ENCODE measurements around the gene SLX4IP.

The SLX4IP gene

DNA sequence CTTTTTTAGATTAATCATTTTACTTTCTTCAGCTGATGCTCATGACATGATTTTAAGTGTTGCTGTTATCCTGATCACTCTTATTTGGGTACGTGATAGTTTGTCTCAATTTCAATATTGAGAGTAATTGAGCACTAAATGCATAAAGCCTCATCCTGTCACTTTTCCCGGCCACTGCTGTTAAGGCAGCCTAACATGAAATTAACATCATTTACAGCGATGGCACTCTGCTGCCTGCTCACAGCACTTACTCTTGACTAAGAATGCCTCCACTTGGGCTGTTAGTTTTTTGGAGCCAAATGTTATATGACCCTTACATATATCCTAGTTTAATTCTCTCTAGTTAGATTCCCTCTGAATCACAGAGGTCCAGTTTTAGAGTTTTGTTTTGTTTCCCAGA lies 107.3 kb downstream of the SLX4IP start:
- no peak for TF ChIP-seq YY1 (IDR thresholded peaks at IDR 0.05; ENCODE audit: low read depth)
- TF ChIP-seq, protein P1, sequence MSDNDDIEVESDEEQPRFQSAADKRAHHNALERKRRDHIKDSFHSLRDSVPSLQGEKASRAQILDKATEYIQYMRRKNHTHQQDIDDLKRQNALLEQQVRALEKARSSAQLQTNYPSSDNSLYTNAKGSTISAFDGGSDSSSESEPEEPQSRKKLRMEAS (IDR thresholded peaks at IDR 0.05) = no peak
- no peak for TF ChIP-seq FOXM1 (IDR thresholded peaks at IDR 0.05; ENCODE audit: borderline replicate concordance, low read depth)
- TF ChIP-seq, protein P2, sequence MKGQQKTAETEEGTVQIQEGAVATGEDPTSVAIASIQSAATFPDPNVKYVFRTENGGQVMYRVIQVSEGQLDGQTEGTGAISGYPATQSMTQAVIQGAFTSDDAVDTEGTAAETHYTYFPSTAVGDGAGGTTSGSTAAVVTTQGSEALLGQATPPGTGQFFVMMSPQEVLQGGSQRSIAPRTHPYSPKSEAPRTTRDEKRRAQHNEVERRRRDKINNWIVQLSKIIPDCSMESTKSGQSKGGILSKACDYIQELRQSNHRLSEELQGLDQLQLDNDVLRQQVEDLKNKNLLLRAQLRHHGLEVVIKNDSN (IDR thresholded peaks at IDR 0.05) = no peak
- no peak for TF ChIP-seq CREB1 (IDR thresholded peaks at IDR 0.05; ENCODE audit: low read depth)

DNA sequence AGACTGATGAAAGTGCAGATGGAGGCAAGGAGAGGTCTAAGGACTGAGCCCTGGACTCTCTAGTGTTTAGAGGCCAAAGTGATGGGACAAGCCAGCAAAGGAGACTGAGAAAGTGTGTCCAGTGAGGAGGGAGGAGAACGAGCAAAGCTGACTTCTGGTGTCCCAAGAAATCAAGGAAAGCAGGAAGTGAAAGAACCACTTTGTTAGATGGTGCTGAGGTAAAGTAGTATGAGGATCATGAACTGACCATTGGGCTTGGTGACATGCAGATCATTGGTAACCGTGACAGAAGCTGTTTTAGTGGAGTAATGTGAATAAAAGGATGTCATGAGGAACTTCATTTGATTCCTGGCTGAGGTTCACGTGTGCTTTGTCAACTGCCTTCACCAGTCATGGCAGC lies 108.4 kb downstream of the SLX4IP start:
- TF ChIP-seq, protein P2 (IDR thresholded peaks at IDR 0.05) = no peak
- no peak for TF ChIP-seq TAF1 (IDR thresholded peaks at IDR 0.05; ENCODE audit: low read depth)
- no peak for TF ChIP-seq EGR1 (IDR thresholded peaks at IDR 0.05)

DNA sequence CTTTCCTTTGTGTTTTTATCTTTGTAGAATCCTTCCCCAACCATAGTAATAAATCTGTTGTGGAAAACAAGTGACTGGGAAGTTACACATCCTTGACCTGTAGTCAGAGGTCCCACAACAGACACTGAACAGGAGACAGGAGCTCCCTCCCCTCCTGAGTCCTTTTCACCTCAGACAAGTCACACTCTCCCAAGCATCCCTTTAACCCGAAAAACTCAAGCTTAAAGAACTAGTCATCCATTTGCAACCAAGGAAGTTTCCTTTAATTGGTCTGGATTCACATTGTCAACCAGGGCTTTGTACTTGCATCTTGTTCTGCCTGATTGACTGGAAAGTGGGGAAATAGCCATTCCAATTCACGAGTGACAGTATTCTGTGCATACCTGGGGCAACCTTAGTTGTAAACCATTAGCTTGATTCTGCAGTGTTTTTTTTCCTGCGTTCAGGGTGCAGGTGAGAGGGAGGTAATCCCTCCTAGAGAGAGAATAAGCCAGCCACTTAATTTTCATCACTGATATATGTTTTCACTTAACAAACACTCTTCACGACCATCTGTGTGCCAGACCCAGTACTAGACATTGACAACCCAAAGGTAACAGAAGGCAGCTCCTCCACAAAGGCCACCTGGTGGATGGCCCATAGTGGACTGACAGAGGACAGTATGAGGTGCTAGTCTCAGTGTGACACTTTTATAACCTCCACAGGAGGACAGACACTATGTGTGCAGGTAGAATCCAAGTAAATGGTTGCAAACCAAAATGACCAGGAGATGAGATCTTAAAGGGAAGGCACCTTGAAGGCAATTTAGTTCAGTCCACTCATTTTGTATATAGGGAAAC lies 112.4 kb downstream of the SLX4IP start:
- TF ChIP-seq, protein P3, sequence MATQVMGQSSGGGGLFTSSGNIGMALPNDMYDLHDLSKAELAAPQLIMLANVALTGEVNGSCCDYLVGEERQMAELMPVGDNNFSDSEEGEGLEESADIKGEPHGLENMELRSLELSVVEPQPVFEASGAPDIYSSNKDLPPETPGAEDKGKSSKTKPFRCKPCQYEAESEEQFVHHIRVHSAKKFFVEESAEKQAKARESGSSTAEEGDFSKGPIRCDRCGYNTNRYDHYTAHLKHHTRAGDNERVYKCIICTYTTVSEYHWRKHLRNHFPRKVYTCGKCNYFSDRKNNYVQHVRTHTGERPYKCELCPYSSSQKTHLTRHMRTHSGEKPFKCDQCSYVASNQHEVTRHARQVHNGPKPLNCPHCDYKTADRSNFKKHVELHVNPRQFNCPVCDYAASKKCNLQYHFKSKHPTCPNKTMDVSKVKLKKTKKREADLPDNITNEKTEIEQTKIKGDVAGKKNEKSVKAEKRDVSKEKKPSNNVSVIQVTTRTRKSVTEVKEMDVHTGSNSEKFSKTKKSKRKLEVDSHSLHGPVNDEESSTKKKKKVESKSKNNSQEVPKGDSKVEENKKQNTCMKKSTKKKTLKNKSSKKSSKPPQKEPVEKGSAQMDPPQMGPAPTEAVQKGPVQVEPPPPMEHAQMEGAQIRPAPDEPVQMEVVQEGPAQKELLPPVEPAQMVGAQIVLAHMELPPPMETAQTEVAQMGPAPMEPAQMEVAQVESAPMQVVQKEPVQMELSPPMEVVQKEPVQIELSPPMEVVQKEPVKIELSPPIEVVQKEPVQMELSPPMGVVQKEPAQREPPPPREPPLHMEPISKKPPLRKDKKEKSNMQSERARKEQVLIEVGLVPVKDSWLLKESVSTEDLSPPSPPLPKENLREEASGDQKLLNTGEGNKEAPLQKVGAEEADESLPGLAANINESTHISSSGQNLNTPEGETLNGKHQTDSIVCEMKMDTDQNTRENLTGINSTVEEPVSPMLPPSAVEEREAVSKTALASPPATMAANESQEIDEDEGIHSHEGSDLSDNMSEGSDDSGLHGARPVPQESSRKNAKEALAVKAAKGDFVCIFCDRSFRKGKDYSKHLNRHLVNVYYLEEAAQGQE (IDR thresholded peaks at IDR 0.05; ENCODE audit: low read depth) = no peak
- TF ChIP-seq YY1 (IDR thresholded peaks at IDR 0.05; ENCODE audit: low read depth) = no peak
- no peak for TF ChIP-seq EGR1 (IDR thresholded peaks at IDR 0.05)
- TF ChIP-seq, protein P1 (IDR thresholded peaks at IDR 0.05) = no peak
- no peak for TF ChIP-seq CREB1 (IDR thresholded peaks at IDR 0.05; ENCODE audit: low read depth)
- TF ChIP-seq TCF12 (IDR thresholded peaks at IDR 0.05; ENCODE audit: low read depth) = no peak
- TF ChIP-seq NFIC (IDR thresholded peaks at IDR 0.05) = no peak
- TF ChIP-seq TEAD4 (IDR thresholded peaks at IDR 0.05) = no peak
- TF ChIP-seq ZBTB7A (IDR thresholded peaks at IDR 0.05; ENCODE audit: low read depth) = no peak
- no peak for TF ChIP-seq FOXM1 (IDR thresholded peaks at IDR 0.05; ENCODE audit: borderline replicate concordance, low read depth)
- TF ChIP-seq TAF1 (IDR thresholded peaks at IDR 0.05; ENCODE audit: low read depth) = no peak
- no peak for TF ChIP-seq RAD21 (IDR thresholded peaks at IDR 0.05; ENCODE audit: low read depth)
- TF ChIP-seq CEBPB (IDR thresholded peaks at IDR 0.05) = no peak
- no peak for TF ChIP-seq EP300 (IDR thresholded peaks at IDR 0.05; ENCODE audit: borderline replicate concordance)
- TF ChIP-seq, protein P2 (IDR thresholded peaks at IDR 0.05) = no peak

DNA sequence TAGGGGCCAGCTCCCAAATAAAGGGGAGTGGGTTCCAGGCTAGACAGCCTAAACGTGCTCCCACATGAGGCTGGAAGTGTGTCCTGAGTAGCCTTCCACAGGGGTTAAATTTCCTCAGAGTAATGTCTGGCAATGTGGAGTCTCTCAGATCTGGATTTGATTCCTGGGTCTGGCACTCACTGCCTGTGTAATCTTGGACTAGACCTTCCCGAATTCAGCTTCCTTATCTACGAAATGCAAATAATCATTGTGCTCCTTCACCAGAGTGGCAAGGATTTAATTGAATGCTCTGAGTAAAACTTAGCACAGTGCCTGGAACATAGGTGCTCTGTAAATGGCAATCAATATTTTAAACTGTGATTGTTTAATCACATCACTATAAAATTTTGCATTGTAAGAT lies 114.4 kb downstream of the SLX4IP start:
- TF ChIP-seq EP300 (IDR thresholded peaks at IDR 0.05; ENCODE audit: borderline replicate concordance) = no peak
- TF ChIP-seq, protein P1 (IDR thresholded peaks at IDR 0.05) = no peak
- no peak for TF ChIP-seq ZBTB7A (IDR thresholded peaks at IDR 0.05; ENCODE audit: low read depth)
- TF ChIP-seq TCF12 (IDR thresholded peaks at IDR 0.05; ENCODE audit: low read depth) = no peak
- no peak for TF ChIP-seq NFIC (IDR thresholded peaks at IDR 0.05)
- no peak for TF ChIP-seq CEBPB (IDR thresholded peaks at IDR 0.05)
- TF ChIP-seq, protein P3 (IDR thresholded peaks at IDR 0.05; ENCODE audit: low read depth) = no peak
- TF ChIP-seq EGR1 (IDR thresholded peaks at IDR 0.05) = no peak
- TF ChIP-seq, protein P2 (IDR thresholded peaks at IDR 0.05) = no peak
- TF ChIP-seq RAD21 (IDR thresholded peaks at IDR 0.05; ENCODE audit: low read depth) = no peak
- no peak for TF ChIP-seq YY1 (IDR thresholded peaks at IDR 0.05; ENCODE audit: low read depth)
- TF ChIP-seq TEAD4 (IDR thresholded peaks at IDR 0.05) = no peak
- TF ChIP-seq TAF1 (IDR thresholded peaks at IDR 0.05; ENCODE audit: low read depth) = no peak
- TF ChIP-seq FOXM1 (IDR thresholded peaks at IDR 0.05; ENCODE audit: borderline replicate concordance, low read depth) = no peak
- TF ChIP-seq CREB1 (IDR thresholded peaks at IDR 0.05; ENCODE audit: low read depth) = no peak
